ENCODE data around the gene KLHL33.

DNA sequence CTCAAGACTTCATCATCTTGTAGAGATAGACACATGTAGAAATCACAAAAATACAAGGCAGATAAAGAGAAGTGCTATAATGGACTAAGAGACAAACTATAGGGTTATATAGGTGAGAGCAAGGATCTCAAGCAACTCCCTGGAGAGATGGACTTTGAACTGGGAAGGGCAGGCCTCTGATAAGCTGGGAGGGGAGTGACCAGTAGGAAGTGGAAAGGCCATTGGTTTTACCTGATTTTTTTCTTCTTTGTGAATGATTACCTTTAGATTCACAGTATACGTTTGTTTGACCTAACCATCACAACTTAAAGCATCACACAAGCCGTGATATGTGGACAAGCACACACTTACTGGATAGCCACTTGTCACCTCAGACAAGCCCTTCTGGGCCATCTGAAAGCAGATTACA lies 17.5 kb downstream of the KLHL33 start:
- TF ChIP-seq, protein P1, sequence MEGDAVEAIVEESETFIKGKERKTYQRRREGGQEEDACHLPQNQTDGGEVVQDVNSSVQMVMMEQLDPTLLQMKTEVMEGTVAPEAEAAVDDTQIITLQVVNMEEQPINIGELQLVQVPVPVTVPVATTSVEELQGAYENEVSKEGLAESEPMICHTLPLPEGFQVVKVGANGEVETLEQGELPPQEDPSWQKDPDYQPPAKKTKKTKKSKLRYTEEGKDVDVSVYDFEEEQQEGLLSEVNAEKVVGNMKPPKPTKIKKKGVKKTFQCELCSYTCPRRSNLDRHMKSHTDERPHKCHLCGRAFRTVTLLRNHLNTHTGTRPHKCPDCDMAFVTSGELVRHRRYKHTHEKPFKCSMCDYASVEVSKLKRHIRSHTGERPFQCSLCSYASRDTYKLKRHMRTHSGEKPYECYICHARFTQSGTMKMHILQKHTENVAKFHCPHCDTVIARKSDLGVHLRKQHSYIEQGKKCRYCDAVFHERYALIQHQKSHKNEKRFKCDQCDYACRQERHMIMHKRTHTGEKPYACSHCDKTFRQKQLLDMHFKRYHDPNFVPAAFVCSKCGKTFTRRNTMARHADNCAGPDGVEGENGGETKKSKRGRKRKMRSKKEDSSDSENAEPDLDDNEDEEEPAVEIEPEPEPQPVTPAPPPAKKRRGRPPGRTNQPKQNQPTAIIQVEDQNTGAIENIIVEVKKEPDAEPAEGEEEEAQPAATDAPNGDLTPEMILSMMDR (IDR thresholded peaks at IDR 0.05) = no peak
- TF ChIP-seq POLR2A (IDR thresholded peaks at IDR 0.05) = no peak
